GM18505 (cell line): ENCODE results near the gene CES4A.
A peak's percentile ranks its signal among the peaks of the same experiment; 100 is the strongest.
"Not testable (repeated sequence)": the region's sequence is repeated elsewhere in the genome, so short reads cannot be mapped to it uniquely, and the experiment has no call there.

ENCODE experiments used
- ATAC-seq: cut with Tn5 transposase; IDR thresholded peaks from one replicate; pipeline ENCODE4 v1.9.1; 2021; ENCODE audit not compliant: unreplicated experiment
- POLR2A ChIP-seq: IDR thresholded peaks from 4 replicates; pipeline ENCODE4 v1.6.1; 2011; ENCODE audit warnings: borderline replicate concordance; ENCODE audit not compliant: insufficient read depth, insufficient read length; ENCODE audit errors: extremely low read depth

Gene CES4A

GRCh38 chr16:66988197-66988788 is at the start of gene CES4A:
Gene CES4A (plus strand): TSS chr16:66988589. CDS start chr16:66988773, 184 bp downstream.
- TF ChIP-seq POLR2A = no peak
- no peak for ATAC-seq

- ATAC-seq = no peak
- TF ChIP-seq POLR2A = no peak
Measured at GRCh38 chr16:66939366-66939765, 49.0 kb upstream of the CES4A start.

- ATAC-seq = no peak
Measured at GRCh38 chr16:66940236-66940635, 48.2 kb upstream of the CES4A start.

GRCh38 chr16:66942981-66943380 is 45.4 kb upstream of the CES4A start:
- no peak for TF ChIP-seq POLR2A
- ATAC-seq = no peak

More at GRCh38 chr16:66940236-66940635, 48.2 kb upstream of the CES4A start:
- TF ChIP-seq POLR2A = no peak

GRCh38 chr16:66943426-66944053 is 44.8 kb upstream of the CES4A start:
- ATAC-seq = no peak
- no peak for TF ChIP-seq POLR2A

- TF ChIP-seq POLR2A = no peak
- ATAC-seq = no peak
Measured at GRCh38 chr16:66944054-66944441, 44.3 kb upstream of the CES4A start.

GRCh38 chr16:66944971-66945370 is 43.4 kb upstream of the CES4A start:
- ATAC-seq = not testable (repeated sequence)

GRCh38 chr16:66945939-66946338 is 42.5 kb upstream of the CES4A start:
- ATAC-seq = no peak
- no peak for TF ChIP-seq POLR2A

- TF ChIP-seq POLR2A = no peak
- no peak for ATAC-seq
Measured at GRCh38 chr16:66946541-66946940, 41.8 kb upstream of the CES4A start.

- TF ChIP-seq POLR2A = no peak
- no peak for ATAC-seq
Measured at GRCh38 chr16:66946974-66947301, 41.5 kb upstream of the CES4A start.

- peak; percentile 47 for ATAC-seq
- TF ChIP-seq POLR2A = no peak
Measured at GRCh38 chr16:66947302-66948065, 40.9 kb upstream of the CES4A start.

- ATAC-seq = no peak
- TF ChIP-seq POLR2A = no peak
Measured at GRCh38 chr16:66948134-66948836, 40.1 kb upstream of the CES4A start.

- ATAC-seq = no peak
- no peak for TF ChIP-seq POLR2A
Measured at GRCh38 chr16:66948837-66949225, 39.6 kb upstream of the CES4A start.
